ENCODE measurements around the gene ATL3.

- TF ChIP-seq CTCF (IDR thresholded peaks at IDR 0.05; ENCODE audit: low read depth, low read length) = no peak
- TF ChIP-seq POLR2A (IDR thresholded peaks at IDR 0.05; ENCODE audit: extremely low read depth, insufficient read length) = no peak
These were observed 50.1 kb downstream of the ATL3 start for GRCh38 chr11:63621071-63621470.

All from NB4 (cell line).